WTC11 (cell line): Measurements from ENCODE around the gene GREB1.

Source experiments
- CREB1 ChIP-seq: sonication (generic); formaldehyde crosslinking; IDR thresholded peaks from 2 replicates; pipeline ENCODE4 v1.8.0; 2023; ENCODE audit warnings: mild to moderate bottlenecking, missing genetic modification reagents
- JAZF1 ChIP-seq: fragments of 250-450 bp; sonication (Bioruptor Pico); IDR thresholded peaks from 2 replicates; pipeline ENCODE4 v1.9.0; 2021; ENCODE audit warnings: moderate library complexity, mild to moderate bottlenecking, inconsistent platforms
- JUN ChIP-seq: sonication (generic); formaldehyde crosslinking; IDR thresholded peaks from 2 replicates; pipeline ENCODE4 v1.8.0; 2023; ENCODE audit warnings: mild to moderate bottlenecking, missing genetic modification reagents
- NR2C2 ChIP-seq: sonication (generic); formaldehyde crosslinking; IDR thresholded peaks from 2 replicates; pipeline ENCODE4 v1.8.0; 2022; ENCODE audit warnings: mild to moderate bottlenecking, missing genetic modification reagents
- ZNF396 ChIP-seq: fragments of 250-450 bp; sonication (Bioruptor Pico); IDR thresholded peaks from 2 replicates; pipeline ENCODE4 v1.8.0; 2021; ENCODE audit warnings: mild to moderate bottlenecking, moderate library complexity, borderline replicate concordance
- ZNF416 ChIP-seq: fragments of 250-450 bp; sonication (Bioruptor Pico); IDR thresholded peaks from 2 replicates; pipeline ENCODE4 v1.9.0; 2021; ENCODE audit warnings: mild to moderate bottlenecking, inconsistent platforms
- TF ChIP-seq, protein P1 (sequence below): fragments of 200-600 bp; IDR thresholded peaks from 2 replicates; pipeline ENCODE4 v1.8.0; 2022; ENCODE audit warnings: antibody characterized with exemption
- TF ChIP-seq, protein P2 (sequence below): sonication (generic); formaldehyde crosslinking; IDR thresholded peaks from 2 replicates; pipeline ENCODE4 v1.8.1; 2022; ENCODE audit warnings: mild to moderate bottlenecking, moderate library complexity, missing genetic modification reagents
- TF ChIP-seq, protein P3 (sequence below): sonication (generic); formaldehyde crosslinking; IDR thresholded peaks from 2 replicates; pipeline ENCODE4 v1.8.1; 2023; ENCODE audit warnings: mild to moderate bottlenecking, missing genetic modification reagents
- TF ChIP-seq, protein P4 (sequence below): sonication (generic); formaldehyde crosslinking; IDR thresholded peaks from 2 replicates; pipeline ENCODE4 v1.8.1; 2022; ENCODE audit warnings: missing genetic modification reagents, borderline replicate concordance

DNA sequence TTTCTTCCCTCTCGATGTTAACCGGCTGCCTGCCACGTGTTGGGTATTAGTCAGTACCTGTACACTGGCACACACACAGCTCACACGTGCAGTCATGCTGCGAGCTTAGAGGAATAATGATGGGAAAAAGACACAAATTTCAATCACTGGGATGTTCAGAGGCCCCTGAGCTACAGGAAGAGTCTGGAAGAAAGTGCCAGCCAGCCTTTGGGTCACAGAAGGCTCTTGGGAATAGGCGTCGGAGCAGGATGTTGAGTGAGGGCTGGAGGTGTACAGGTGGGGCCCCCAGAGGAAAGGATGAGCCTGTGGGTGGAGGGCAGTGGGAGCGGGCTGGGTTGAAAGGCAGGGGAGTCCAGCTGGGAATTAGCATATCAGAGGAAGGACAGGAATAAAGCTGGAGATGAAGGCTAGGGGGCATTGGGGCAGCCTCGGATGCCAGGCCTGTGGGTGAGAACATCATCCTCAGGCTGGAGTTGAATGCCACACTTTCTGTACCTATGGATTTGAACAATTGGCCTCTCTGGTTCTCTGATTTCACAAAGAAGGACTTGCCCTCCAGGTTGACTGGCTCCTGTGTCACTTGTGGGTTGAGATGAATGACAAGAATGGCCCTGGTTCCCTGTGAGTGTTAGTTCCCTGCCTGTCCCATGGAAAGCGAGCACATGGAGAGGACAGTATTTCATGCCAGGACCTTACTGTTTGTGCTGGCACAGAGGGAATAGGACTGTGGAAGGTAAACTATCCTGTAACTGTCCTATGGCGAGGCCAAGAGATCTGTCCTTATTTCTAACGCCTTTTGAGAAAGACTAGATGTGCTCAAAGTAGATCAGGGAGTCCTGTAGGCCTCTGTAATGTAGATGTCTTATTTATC is 40.6 kb downstream of the GREB1 start:
- TF ChIP-seq, protein P1, sequence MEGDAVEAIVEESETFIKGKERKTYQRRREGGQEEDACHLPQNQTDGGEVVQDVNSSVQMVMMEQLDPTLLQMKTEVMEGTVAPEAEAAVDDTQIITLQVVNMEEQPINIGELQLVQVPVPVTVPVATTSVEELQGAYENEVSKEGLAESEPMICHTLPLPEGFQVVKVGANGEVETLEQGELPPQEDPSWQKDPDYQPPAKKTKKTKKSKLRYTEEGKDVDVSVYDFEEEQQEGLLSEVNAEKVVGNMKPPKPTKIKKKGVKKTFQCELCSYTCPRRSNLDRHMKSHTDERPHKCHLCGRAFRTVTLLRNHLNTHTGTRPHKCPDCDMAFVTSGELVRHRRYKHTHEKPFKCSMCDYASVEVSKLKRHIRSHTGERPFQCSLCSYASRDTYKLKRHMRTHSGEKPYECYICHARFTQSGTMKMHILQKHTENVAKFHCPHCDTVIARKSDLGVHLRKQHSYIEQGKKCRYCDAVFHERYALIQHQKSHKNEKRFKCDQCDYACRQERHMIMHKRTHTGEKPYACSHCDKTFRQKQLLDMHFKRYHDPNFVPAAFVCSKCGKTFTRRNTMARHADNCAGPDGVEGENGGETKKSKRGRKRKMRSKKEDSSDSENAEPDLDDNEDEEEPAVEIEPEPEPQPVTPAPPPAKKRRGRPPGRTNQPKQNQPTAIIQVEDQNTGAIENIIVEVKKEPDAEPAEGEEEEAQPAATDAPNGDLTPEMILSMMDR, result no peak
- TF ChIP-seq ZNF396 (no peak), CREB1 (CRISPR knock-in tag) (no peak), NR2C2 (CRISPR knock-in tag) (no peak), JUN (CRISPR knock-in tag) (no peak), ZNF416 (CRISPR knock-in tag) (no peak), JAZF1 (CRISPR knock-in tag) (no peak)
- TF ChIP-seq, protein P2, sequence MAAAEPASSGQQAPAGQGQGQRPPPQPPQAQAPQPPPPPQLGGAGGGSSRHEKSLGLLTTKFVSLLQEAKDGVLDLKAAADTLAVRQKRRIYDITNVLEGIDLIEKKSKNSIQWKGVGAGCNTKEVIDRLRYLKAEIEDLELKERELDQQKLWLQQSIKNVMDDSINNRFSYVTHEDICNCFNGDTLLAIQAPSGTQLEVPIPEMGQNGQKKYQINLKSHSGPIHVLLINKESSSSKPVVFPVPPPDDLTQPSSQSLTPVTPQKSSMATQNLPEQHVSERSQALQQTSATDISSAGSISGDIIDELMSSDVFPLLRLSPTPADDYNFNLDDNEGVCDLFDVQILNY (CRISPR knock-in tag), result no peak
- TF ChIP-seq, protein P3, sequence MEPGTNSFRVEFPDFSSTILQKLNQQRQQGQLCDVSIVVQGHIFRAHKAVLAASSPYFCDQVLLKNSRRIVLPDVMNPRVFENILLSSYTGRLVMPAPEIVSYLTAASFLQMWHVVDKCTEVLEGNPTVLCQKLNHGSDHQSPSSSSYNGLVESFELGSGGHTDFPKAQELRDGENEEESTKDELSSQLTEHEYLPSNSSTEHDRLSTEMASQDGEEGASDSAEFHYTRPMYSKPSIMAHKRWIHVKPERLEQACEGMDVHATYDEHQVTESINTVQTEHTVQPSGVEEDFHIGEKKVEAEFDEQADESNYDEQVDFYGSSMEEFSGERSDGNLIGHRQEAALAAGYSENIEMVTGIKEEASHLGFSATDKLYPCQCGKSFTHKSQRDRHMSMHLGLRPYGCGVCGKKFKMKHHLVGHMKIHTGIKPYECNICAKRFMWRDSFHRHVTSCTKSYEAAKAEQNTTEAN (CRISPR knock-in tag), result no peak
- TF ChIP-seq, protein P4, sequence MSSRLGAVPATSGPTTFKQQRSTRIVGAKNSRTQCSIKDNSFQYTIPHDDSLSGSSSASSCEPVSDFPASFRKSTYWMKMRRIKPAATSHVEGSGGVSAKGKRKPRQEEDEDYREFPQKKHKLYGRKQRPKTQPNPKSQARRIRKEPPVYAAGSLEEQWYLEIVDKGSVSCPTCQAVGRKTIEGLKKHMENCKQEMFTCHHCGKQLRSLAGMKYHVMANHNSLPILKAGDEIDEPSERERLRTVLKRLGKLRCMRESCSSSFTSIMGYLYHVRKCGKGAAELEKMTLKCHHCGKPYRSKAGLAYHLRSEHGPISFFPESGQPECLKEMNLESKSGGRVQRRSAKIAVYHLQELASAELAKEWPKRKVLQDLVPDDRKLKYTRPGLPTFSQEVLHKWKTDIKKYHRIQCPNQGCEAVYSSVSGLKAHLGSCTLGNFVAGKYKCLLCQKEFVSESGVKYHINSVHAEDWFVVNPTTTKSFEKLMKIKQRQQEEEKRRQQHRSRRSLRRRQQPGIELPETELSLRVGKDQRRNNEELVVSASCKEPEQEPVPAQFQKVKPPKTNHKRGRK, result no peak
